Endothelial cell (in vitro differentiated cells): ENCODE results near the gene VAPB. TPM values are rescaled to one million over a fixed set of nuclear protein-coding genes. Genes with fewer than 3 reads are reported as not detected.
A peak's percentile ranks its signal among the peaks of the same experiment; 100 is the strongest.

ENCODE experiments used
- DNase-seq: peaks from one replicate; pipeline ENCODE4 v3.0.0; 2021; ENCODE audit warnings: low spot score
- H3K27ac Mint-ChIP-seq: one replicate; pipeline ENCODE4 v1.8.0; 2021; ENCODE audit warnings: mixed read lengths, inconsistent platforms; ENCODE audit not compliant: unreplicated experiment
- H3K27me3 Mint-ChIP-seq: one replicate; pipeline ENCODE4 v1.8.0; 2021; ENCODE audit warnings: mild to moderate bottlenecking, moderate library complexity, mixed read lengths, inconsistent platforms; ENCODE audit not compliant: unreplicated experiment
- H3K36me3 Mint-ChIP-seq: one replicate; pipeline ENCODE4 v1.8.0; 2021; ENCODE audit warnings: mild to moderate bottlenecking, low read depth, mixed read lengths, inconsistent platforms; ENCODE audit not compliant: unreplicated experiment
- H3K4me1 Mint-ChIP-seq: one replicate; pipeline ENCODE4 v1.8.0; 2021; ENCODE audit warnings: mild to moderate bottlenecking, mixed read lengths, inconsistent platforms; ENCODE audit not compliant: unreplicated experiment
- H3K4me3 Mint-ChIP-seq: one replicate; pipeline ENCODE4 v1.8.0; 2021; ENCODE audit warnings: mild to moderate bottlenecking, mixed read lengths, inconsistent platforms; ENCODE audit not compliant: unreplicated experiment
- H3K9me3 Mint-ChIP-seq: one replicate; pipeline ENCODE4 v1.8.0; 2021; ENCODE audit warnings: mixed read lengths, inconsistent platforms; ENCODE audit not compliant: unreplicated experiment
- CTCF ChIP-seq: fragments of 200-600 bp; sonication (generic); IDR thresholded peaks from one replicate; pipeline ENCODE4 v1.5.0; 2021; ENCODE audit warnings: antibody characterized with exemption; ENCODE audit not compliant: unreplicated experiment
- total RNA-seq: library from RNA; stranded (reverse); fragmentation: NEBNext Ultra II Directional; extraction: Animal tissue kit (Norgen Biotek cat#: 25700); gene quantifications from one replicate; pipeline ENCODE4 v1.2.1, GENCODE V29; 2021; ENCODE audit not compliant: unreplicated experiment

Gene VAPB
- total RNA-seq, 1 donor from 2014 or later, result 55.5 TPM

- H3K27me3 Mint-ChIP-seq, result peaks cover 2% of the 10 kb centered on the region
- H3K4me1 Mint-ChIP-seq, result peaks cover 17% of the 10 kb centered on the region
- no peak overlapping the region for H3K4me3 Mint-ChIP-seq
- no peak for DNase-seq
- H3K27ac Mint-ChIP-seq, result peak overlapping the region; percentile 8
- peaks cover 15% of the 10 kb centered on the region for H3K36me3 Mint-ChIP-seq
- TF ChIP-seq CTCF, result no peak
- H3K9me3 Mint-ChIP-seq, result no peaks in the 10 kb centered on the region
Observed at GRCh38 chr20:58446264-58446959, 57.4 kb downstream of the VAPB start.

- DNase-seq, result no peak
- H3K4me1 Mint-ChIP-seq, result peaks cover 17% of the 10 kb centered on the region
- H3K9me3 Mint-ChIP-seq, result no peaks in the 10 kb centered on the region
- no peak for TF ChIP-seq CTCF
- H3K36me3 Mint-ChIP-seq, result peaks cover 11% of the 10 kb centered on the region
- peak overlapping the region; percentile 8 for H3K27ac Mint-ChIP-seq
- H3K27me3 Mint-ChIP-seq, result peaks cover 2% of the 10 kb centered on the region
- H3K4me3 Mint-ChIP-seq, result no peak overlapping the region
Observed at GRCh38 chr20:58446960-58447265, 57.9 kb downstream of the VAPB start.

DNA sequence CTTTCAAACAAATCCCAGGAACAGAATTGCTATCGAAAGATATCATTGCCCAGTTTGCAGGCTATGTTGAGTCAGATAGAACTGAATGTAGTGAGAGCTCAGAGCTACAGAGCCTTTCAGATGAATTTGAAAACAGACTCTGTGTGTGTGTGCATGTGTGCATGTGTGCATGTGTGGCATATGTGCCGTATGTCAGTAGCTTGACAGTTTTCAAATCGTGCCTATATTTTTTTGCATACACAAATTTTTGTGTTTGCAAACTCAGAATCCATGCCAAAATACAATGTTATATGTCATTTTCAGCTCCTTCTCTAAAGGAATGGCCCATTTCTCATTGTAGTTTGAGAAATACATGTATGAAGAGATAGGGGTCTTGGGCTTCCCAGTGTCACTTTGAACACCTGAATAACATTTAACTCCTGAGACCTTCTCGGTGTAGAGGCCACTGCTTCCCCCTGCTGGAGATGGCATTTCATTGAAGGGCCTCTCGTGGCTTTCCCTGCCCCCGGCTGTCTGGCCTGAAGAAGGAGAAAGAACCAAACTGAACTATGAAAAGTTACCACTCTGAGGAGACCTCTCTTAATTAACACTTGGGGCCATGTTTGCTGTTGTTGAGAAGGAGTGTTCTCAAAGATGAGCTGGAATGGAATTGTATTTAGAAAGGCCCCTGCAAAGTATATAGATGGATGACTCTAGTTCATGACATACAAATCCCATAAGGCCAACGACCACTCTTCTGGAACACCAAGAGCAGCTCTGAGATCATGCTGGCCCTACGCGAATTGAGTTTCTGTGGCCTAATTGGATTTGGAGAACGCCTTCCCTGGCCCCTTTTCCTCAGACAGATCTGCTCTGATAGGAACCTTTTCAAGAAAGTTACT, 58.7 kb downstream of the VAPB start:
- peak; percentile 70 for DNase-seq
- Mint-ChIP-seq H3K9me3 (no peaks in the 10 kb centered on the region), H3K4me1 (peaks cover 17% of the 10 kb centered on the region), H3K27ac (no peak overlapping the region), H3K27me3 (peaks cover 2% of the 10 kb centered on the region), H3K36me3 (peaks cover 11% of the 10 kb centered on the region), H3K4me3 (no peak overlapping the region)
- TF ChIP-seq CTCF, result peak; percentile 63

- Mint-ChIP-seq H3K9me3 (no peaks in the 10 kb centered on the region), H3K27ac (no peak overlapping the region), H3K36me3 (peaks cover 8% of the 10 kb centered on the region), H3K4me1 (peaks cover 17% of the 10 kb centered on the region), H3K4me3 (peak overlapping the region; percentile 6), H3K27me3 (peaks cover 2% of the 10 kb centered on the region)
- no peak for TF ChIP-seq CTCF
- no peak for DNase-seq
Observed at GRCh38 chr20:58448958-58449357, 59.9 kb downstream of the VAPB start.
